ENCODE data around the gene CNTNAP2. TPM values are rescaled to one million over a fixed set of nuclear protein-coding genes. Genes with fewer than 3 reads are reported as not detected.

The CNTNAP2 gene
- total RNA-seq, 2 experiments from 2014 or later: not detected

DNA sequence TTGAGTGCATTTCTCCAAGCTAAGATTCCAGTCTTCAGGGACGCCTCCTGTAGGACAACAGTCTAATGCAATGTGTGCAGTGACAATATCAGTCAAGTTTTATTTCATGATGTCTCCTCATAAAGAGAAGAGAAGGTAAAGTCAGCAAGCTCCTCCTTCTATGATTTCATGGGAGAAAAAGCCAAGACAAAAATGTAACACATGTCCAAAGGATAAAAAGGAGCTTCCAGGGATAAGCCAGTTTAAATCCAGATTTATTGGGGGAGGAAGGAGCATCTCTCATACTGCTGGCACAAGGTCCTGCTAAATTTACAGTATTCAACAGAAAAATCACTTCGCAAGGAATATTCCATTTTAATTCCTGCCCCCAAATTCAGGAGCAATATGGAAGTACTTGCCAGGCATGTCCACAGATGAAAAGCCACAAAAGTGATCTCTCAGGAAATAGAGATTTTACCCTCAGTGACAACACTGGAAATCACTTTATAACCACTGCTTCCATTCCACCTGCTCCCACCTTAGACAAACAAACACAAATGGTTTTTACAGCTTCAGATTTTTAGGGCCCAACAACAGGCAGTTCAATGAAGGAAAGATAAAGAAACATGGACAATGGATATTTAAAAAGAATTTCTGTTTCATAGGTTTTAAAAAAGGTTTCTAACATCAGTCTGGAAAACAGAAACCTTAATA lies 1796.5 kb downstream of the CNTNAP2 start:
- no peaks in the 10 kb centered on the region for H3K4me1 Mint-ChIP-seq (ENCODE audit: low read depth)
- no peak overlapping the region for H3K4me3 Mint-ChIP-seq
- Histone ChIP-seq H3K36me3 (ENCODE audit: insufficient read depth, low read length) (no peaks in the 10 kb centered on the region), H3K27ac (ENCODE audit: low read depth in 1 of 2, low read length in 2 of 2) (no peak overlapping the region), H3K27me3 (ENCODE audit: control insufficient read depth in 1 of 2, insufficient read depth in 2 of 2, low read length in 2 of 2) (no peaks in the 10 kb centered on the region), H3K4me1 (ENCODE audit: insufficient read depth, low read length) (no peaks in the 10 kb centered on the region), H3K9me3 (ENCODE audit: control insufficient read depth in 1 of 2, insufficient read depth in 1 of 2, low read length in 2 of 2) (no peaks in the 10 kb centered on the region), H3K4me3 (ENCODE audit: low read length) (no peak overlapping the region)
- intact Hi-C loops (cut with DNase I, micrococcal nuclease): no loop called here
- no peak overlapping the region for H3K27ac Mint-ChIP-seq
- ATAC-seq (ENCODE audit: poor library complexity): no peak
- ChIA-PET CTCF (no interaction called here), POLR2A (no interaction called here)
- H3K36me3 Mint-ChIP-seq (ENCODE audit: low read depth): no peaks in the 10 kb centered on the region
- no peak for DNase-seq
- no peaks in the 10 kb centered on the region for H3K9me3 Mint-ChIP-seq
- TF ChIP-seq, protein P1, sequence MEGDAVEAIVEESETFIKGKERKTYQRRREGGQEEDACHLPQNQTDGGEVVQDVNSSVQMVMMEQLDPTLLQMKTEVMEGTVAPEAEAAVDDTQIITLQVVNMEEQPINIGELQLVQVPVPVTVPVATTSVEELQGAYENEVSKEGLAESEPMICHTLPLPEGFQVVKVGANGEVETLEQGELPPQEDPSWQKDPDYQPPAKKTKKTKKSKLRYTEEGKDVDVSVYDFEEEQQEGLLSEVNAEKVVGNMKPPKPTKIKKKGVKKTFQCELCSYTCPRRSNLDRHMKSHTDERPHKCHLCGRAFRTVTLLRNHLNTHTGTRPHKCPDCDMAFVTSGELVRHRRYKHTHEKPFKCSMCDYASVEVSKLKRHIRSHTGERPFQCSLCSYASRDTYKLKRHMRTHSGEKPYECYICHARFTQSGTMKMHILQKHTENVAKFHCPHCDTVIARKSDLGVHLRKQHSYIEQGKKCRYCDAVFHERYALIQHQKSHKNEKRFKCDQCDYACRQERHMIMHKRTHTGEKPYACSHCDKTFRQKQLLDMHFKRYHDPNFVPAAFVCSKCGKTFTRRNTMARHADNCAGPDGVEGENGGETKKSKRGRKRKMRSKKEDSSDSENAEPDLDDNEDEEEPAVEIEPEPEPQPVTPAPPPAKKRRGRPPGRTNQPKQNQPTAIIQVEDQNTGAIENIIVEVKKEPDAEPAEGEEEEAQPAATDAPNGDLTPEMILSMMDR (IDR thresholded peaks at IDR 0.05): no peak
- no peaks in the 10 kb centered on the region for H3K27me3 Mint-ChIP-seq

DNA sequence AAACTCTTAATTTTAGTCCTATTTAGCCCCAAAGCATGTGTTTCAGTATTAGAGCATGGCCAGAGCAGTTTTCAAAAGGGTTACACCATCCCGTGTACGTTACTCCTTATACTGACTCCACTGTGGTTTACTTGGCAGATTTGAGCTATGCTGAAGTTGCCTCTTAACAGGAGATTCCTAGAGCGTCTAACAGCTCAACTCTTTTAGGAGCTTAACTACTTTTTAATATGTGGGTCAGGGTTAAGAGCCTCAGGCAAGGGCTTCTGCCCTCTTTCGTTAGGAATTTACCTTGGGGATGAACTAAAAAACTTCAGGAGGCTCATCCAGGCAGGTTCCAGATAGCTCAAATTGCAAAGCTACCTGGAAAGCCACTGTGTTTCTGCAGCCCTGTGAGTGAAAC lies 1799.2 kb downstream of the CNTNAP2 start:
- no peak overlapping the region for H3K27ac ChIP-seq (ENCODE audit: low read depth in 1 of 2, low read length in 2 of 2)
- no peak for DNase-seq
- no peaks in the 10 kb centered on the region for H3K27me3 ChIP-seq (ENCODE audit: control insufficient read depth in 1 of 2, insufficient read depth in 2 of 2, low read length in 2 of 2)
- H3K36me3 ChIP-seq (ENCODE audit: insufficient read depth, low read length): no peaks in the 10 kb centered on the region
- Mint-ChIP-seq H3K27ac (no peak overlapping the region), H3K4me3 (no peak overlapping the region), H3K4me1 (ENCODE audit: low read depth) (no peaks in the 10 kb centered on the region), H3K36me3 (ENCODE audit: low read depth) (no peaks in the 10 kb centered on the region), H3K9me3 (no peaks in the 10 kb centered on the region), H3K27me3 (no peaks in the 10 kb centered on the region)
- POLR2A ChIA-PET: no interaction called here
- no peaks in the 10 kb centered on the region for H3K4me1 ChIP-seq (ENCODE audit: insufficient read depth, low read length)
- intact Hi-C loops (cut with DNase I, micrococcal nuclease): no loop called here
- CTCF ChIA-PET: interaction anchor here (0.5 kb wide), 1 partner anchor 108 kb away, joined by 3 read pairs; no protein-coding TSS in a partner anchor
- ATAC-seq (ENCODE audit: poor library complexity): no peak
- H3K4me3 ChIP-seq (ENCODE audit: low read length): no peak overlapping the region
- H3K9me3 ChIP-seq (ENCODE audit: control insufficient read depth in 1 of 2, insufficient read depth in 1 of 2, low read length in 2 of 2): peaks cover 0 to 7% of the 10 kb centered on the region in 2 experiments
- TF ChIP-seq, protein P1 (IDR thresholded peaks at IDR 0.05): no peak

DNA sequence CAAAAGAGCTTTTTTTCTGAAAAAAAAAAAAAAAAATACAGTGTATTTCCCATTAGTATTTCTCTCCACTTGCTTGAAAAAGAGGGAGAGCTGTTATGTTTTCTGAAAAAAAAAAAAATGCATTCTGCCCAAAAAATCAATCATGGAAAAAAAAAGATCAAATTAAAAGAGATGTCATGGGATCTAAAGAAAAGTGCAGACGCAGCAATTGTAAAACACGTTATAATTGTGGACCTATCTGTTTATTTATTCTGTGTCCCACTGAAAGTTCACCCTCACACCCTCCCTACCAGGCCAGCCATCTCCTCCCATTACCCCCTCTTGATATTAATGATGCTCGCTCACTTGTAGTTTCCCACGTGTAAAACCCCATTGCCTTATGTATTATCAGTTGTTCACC lies 1800.0 kb downstream of the CNTNAP2 start:
- no peak overlapping the region for H3K27ac ChIP-seq (ENCODE audit: low read depth in 1 of 2, low read length in 2 of 2)
- no peaks in the 10 kb centered on the region for H3K4me1 ChIP-seq (ENCODE audit: insufficient read depth, low read length)
- no peaks in the 10 kb centered on the region for H3K36me3 ChIP-seq (ENCODE audit: insufficient read depth, low read length)
- ChIA-PET POLR2A (no interaction called here), CTCF (no interaction called here)
- ATAC-seq (ENCODE audit: poor library complexity) (no peak), DNase-seq (no peak)
- H3K27me3 ChIP-seq (ENCODE audit: control insufficient read depth in 1 of 2, insufficient read depth in 2 of 2, low read length in 2 of 2): no peaks in the 10 kb centered on the region
- Mint-ChIP-seq H3K27me3 (no peaks in the 10 kb centered on the region), H3K27ac (no peak overlapping the region), H3K9me3 (no peaks in the 10 kb centered on the region), H3K36me3 (ENCODE audit: low read depth) (no peaks in the 10 kb centered on the region), H3K4me3 (no peak overlapping the region), H3K4me1 (ENCODE audit: low read depth) (no peaks in the 10 kb centered on the region)
- no peak overlapping the region for H3K4me3 ChIP-seq (ENCODE audit: low read length)
- intact Hi-C loops (cut with DNase I, micrococcal nuclease): no loop called here
- TF ChIP-seq, protein P1 (IDR thresholded peaks at IDR 0.05): no peak
- peaks cover 0 to 7% of the 10 kb centered on the region in 2 experiments for H3K9me3 ChIP-seq (ENCODE audit: control insufficient read depth in 1 of 2, insufficient read depth in 1 of 2, low read length in 2 of 2)

All from CD4-positive, alpha-beta T cell (primary cell).